Adipocyte (in vitro differentiated cells): ENCODE data around the gene SLC37A4.
"Not testable (repeated sequence)": the region's sequence is repeated elsewhere in the genome, so short reads cannot be mapped to it uniquely, and the experiment has no call there.

Experiments
- DNase-seq: peaks from one replicate; pipeline ENCODE4 v3.0.0-alpha.2; 2015; ENCODE audit warnings: low read depth
- H3K27me3 ChIP-seq: replicated peaks from 2 replicates; pipeline ENCODE4 v1.7.0; 2013; ENCODE audit warnings: mild to moderate bottlenecking, low read length, moderate library complexity; ENCODE audit not compliant: control insufficient read depth, insufficient read depth
- H3K36me3 ChIP-seq: 2 replicates; pipeline ENCODE4 v1.7.0; 2013; ENCODE audit warnings: low read length, mild to moderate bottlenecking, moderate library complexity; ENCODE audit not compliant: control insufficient read depth, insufficient read depth, severe bottlenecking
- H3K4me1 ChIP-seq: 2 replicates; pipeline ENCODE4 v1.7.0; 2013; ENCODE audit warnings: mild to moderate bottlenecking, low read length, moderate library complexity; ENCODE audit not compliant: control insufficient read depth, insufficient read depth
- H3K4me3 ChIP-seq: 2 replicates; pipeline ENCODE4 v1.7.0; 2013; ENCODE audit warnings: mild to moderate bottlenecking, low read length, moderate library complexity
- H3K9ac ChIP-seq: 2 replicates; pipeline ENCODE4 v1.7.0; 2013; ENCODE audit warnings: mild to moderate bottlenecking, low read length, moderate library complexity
- H3K9me3 ChIP-seq: 2 replicates; pipeline ENCODE4 v1.7.0; 2013; ENCODE audit warnings: mild to moderate bottlenecking, low read length, moderate library complexity; ENCODE audit not compliant: control insufficient read depth

SLC37A4 gene

DNA sequence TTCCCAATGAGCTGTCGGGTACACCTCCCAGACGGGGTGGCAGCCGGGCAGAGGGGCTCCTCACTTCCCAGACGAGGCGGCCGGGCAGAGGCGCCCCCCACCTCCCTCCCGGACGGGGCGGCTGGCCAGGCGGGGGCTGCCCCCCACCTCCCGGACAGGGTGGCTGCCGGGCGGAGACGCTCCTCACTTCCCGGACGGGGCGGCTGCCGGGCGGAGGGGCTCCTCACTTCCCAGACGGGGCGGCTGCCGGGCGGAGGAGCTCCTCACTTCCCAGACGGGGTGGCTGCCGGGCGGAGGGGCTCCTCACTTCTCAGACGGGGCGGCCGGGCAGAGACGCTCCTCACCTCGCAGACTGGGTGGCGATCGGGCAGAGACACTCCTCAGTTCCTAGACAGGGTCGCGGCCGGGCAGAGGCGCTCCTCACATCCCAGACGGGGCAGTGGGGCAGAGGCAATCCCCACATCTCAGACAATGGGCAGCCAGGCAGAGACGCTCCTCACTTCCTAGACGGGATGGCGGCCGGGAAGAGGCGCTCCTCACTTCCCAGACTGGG, 39.1 kb downstream of the SLC37A4 start:
- H3K9me3 ChIP-seq, H3K27me3 ChIP-seq, H3K4me1 ChIP-seq, DNase-seq, H3K9ac ChIP-seq, H3K4me3 ChIP-seq, H3K36me3 ChIP-seq: not testable (repeated sequence)

- no peak overlapping the region for H3K4me3 ChIP-seq
- no peak for DNase-seq
- H3K36me3 ChIP-seq, result no peaks in the 10 kb centered on the region
- no peaks in the 10 kb centered on the region for H3K27me3 ChIP-seq
- no peaks in the 10 kb centered on the region for H3K4me1 ChIP-seq
- no peak overlapping the region for H3K9ac ChIP-seq
- no peaks in the 10 kb centered on the region for H3K9me3 ChIP-seq
Observed at GRCh38 chr11:118988280-118988679, 42.4 kb downstream of the SLC37A4 start.

GRCh38 chr11:118984825-118985224, 45.9 kb downstream of the SLC37A4 start:
- H3K4me1 ChIP-seq, result peaks cover 8% of the 10 kb centered on the region
- peaks cover 6% of the 10 kb centered on the region for H3K27me3 ChIP-seq
- no peaks in the 10 kb centered on the region for H3K36me3 ChIP-seq
- no peak overlapping the region for H3K9ac ChIP-seq
- H3K4me3 ChIP-seq, result no peak overlapping the region
- no peak for DNase-seq
- H3K9me3 ChIP-seq, result no peaks in the 10 kb centered on the region

DNA sequence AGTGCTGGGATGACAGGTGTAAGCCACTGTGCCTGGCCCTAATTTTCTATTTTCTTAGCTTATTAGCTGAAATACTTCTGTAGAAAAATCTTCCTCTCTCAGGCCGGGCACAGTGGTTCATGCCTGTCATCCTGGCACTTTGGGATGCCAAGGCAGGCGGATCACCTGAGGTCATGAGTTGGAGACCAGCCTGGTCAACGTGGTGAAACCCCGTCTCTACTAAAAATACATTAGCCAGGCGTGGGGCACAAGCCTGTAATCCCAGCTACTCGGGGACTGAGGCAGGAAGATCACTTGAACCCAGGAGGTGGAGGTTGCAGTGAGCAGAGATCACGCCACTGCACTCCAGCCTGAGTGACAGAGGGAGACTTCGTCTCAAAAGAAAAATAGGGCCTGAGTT, 46.3 kb downstream of the SLC37A4 start:
- H3K27me3 ChIP-seq, result peaks cover 11% of the 10 kb centered on the region
- H3K9me3 ChIP-seq, H3K4me1 ChIP-seq, DNase-seq, H3K36me3 ChIP-seq, H3K4me3 ChIP-seq, H3K9ac ChIP-seq: not testable (repeated sequence)

- Histone ChIP-seq H3K4me1 (peaks cover 8% of the 10 kb centered on the region), H3K9me3 (no peaks in the 10 kb centered on the region), H3K9ac (peak overlapping the region; percentile 30), H3K36me3 (no peaks in the 10 kb centered on the region), H3K4me3 (peak overlapping the region; percentile 74), H3K27me3 (peaks cover 27% of the 10 kb centered on the region)
- no peak for DNase-seq
Observed at GRCh38 chr11:118980191-118980881, 50.3 kb downstream of the SLC37A4 start.

- H3K27me3 ChIP-seq, result peaks cover 36% of the 10 kb centered on the region
- peaks cover 8% of the 10 kb centered on the region for H3K4me1 ChIP-seq
- H3K9ac ChIP-seq, result no peak overlapping the region
- no peak for DNase-seq
- no peaks in the 10 kb centered on the region for H3K9me3 ChIP-seq
- H3K4me3 ChIP-seq, result no peak overlapping the region
- no peaks in the 10 kb centered on the region for H3K36me3 ChIP-seq
Observed at GRCh38 chr11:118979434-118979833, 51.2 kb downstream of the SLC37A4 start.

DNA sequence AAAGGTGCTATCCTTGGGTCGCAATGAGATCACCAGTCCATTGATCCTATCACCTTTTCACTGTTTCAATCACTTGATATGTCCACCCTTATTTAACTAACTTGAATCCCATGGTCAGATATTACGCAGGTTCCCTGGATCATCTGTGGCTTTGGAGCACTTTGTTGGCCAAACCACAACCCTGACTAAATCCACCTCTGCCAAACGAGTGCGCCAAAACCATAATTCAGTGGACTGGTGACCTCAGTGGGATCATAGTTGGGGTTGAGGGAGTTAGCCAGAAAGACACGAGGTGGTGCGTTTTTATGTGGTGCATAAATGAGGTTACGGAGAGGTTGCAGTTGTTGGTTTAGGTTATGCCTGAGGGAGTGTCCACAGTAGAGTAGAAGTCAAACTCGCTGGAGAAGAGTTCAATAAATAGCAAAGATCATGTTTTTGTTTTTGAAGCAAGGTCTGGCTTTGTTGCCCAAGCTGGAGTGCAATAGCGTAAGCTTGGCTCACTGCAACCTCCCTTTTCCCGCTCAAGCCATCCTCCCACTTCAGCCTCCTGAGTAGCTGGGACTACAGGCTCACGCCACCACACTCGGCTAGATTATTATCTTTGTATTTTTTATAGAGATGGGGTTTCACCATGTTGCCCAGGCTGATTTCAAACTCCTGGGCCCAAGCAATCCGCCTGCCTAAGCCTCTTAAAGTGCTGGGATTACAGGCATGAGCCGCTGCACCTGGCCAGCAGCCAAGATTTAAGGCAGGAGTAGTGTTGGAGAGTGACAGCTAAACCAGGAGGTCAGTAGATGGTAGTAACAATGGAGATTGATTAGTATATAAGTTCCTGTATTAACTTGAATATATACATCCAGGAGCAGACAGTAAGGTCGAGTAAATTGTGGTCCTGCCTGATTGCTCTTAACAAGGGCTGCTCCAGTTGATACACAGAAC, 54.6 kb downstream of the SLC37A4 start:
- Histone ChIP-seq H3K36me3 (no peaks in the 10 kb centered on the region), H3K9me3 (no peaks in the 10 kb centered on the region), H3K4me1 (peaks cover 8% of the 10 kb centered on the region), H3K4me3 (no peak overlapping the region), H3K27me3 (peaks cover 43% of the 10 kb centered on the region), H3K9ac (no peak overlapping the region)
- no peak for DNase-seq
